Activated naive CD4-positive, alpha-beta T cell treated with anti-CD3 and anti-CD28 coated beads, Interleukin-2, amount 50 U/mL, for 72 hours (primary cell): ENCODE results near the gene PLCD1. TPM values are rescaled to one million over a fixed set of nuclear protein-coding genes. Genes with fewer than 3 reads are reported as not detected.

Experiments
- ATAC-seq, 2 donors: fragments of 150-1000 bp; cut with Tn5 transposase; 2 replicates each; pipeline ENCODE4 v1.10.0; 2021; ENCODE audit warnings: mild to moderate bottlenecking in 2 of 2, moderate library complexity in 2 of 2
- DNase-seq, 2 donors: peaks; one replicate each; pipeline ENCODE4 v3.0.0; 2021 to 2022; ENCODE audit warnings: low spot score in 2 of 2
- H3K27ac Mint-ChIP-seq, 2 donors: one replicate each; pipeline ENCODE4 v1.8.0; 2022; ENCODE audit warnings: mild to moderate bottlenecking in 2 of 2, mixed read lengths in 2 of 2
- H3K36me3 Mint-ChIP-seq, 2 donors: one replicate each; pipeline ENCODE4 v1.8.0; 2022; ENCODE audit warnings: mixed read lengths in 2 of 2
- H3K9me3 Mint-ChIP-seq, 2 donors: one replicate each; pipeline ENCODE4 v1.8.0; 2022; ENCODE audit warnings: mixed read lengths in 2 of 2
- total RNA-seq, 2 donors: library from RNA; stranded (reverse); gene quantifications; one replicate each; pipeline ENCODE4 v1.2.3, GENCODE V29; 2022

Gene PLCD1
- total RNA-seq, 2 donors from 2014 or later = 10.0 to 18.5 TPM

- H3K27ac Mint-ChIP-seq = no peak overlapping the region
- no peak for DNase-seq
- no peaks in the 10 kb centered on the region for H3K36me3 Mint-ChIP-seq
- H3K9me3 Mint-ChIP-seq = no peaks in the 10 kb centered on the region
- no peak for ATAC-seq
These were observed 2.6 kb downstream of the PLCD1 start for GRCh38 chr3:38026856-38027255.

- H3K27ac Mint-ChIP-seq = peak overlapping the region in 1 of 2 donors; percentile 94
- H3K9me3 Mint-ChIP-seq = no peaks in the 10 kb centered on the region
- ATAC-seq (peak in 1 of 2 donors; percentile 2), DNase-seq (no peak)
- H3K36me3 Mint-ChIP-seq = no peaks in the 10 kb centered on the region
These were observed 6.3 kb downstream of the PLCD1 start for GRCh38 chr3:38022896-38023709.

GRCh38 chr3:38022301-38022700 is 7.1 kb downstream of the PLCD1 start:
- H3K9me3 Mint-ChIP-seq = no peaks in the 10 kb centered on the region
- H3K27ac Mint-ChIP-seq = peak overlapping the region; percentile 67
- no peaks in the 10 kb centered on the region for H3K36me3 Mint-ChIP-seq
- ATAC-seq (no peak), DNase-seq (no peak)

- Mint-ChIP-seq H3K36me3 (peaks cover 8 to 9% of the 10 kb centered on the region in 2 donors), H3K9me3 (peaks cover 0 to 5% of the 10 kb centered on the region in 2 donors), H3K27ac (peak overlapping the region in 1 of 2 donors; percentile 67)
- ATAC-seq = no peak
- no peak for DNase-seq
These were observed 8.2 kb downstream of the PLCD1 start for GRCh38 chr3:38021196-38021595.

GRCh38 chr3:38020342-38020726 is 9.1 kb downstream of the PLCD1 start:
- Mint-ChIP-seq H3K27ac (no peak overlapping the region), H3K36me3 (peaks cover 11 to 13% of the 10 kb centered on the region in 2 donors), H3K9me3 (peaks cover 0 to 5% of the 10 kb centered on the region in 2 donors)
- DNase-seq (no peak), ATAC-seq (no peak)

- peaks cover 0 to 5% of the 10 kb centered on the region in 2 donors for H3K9me3 Mint-ChIP-seq
- ATAC-seq = no peak
- H3K27ac Mint-ChIP-seq = no peak overlapping the region
- H3K36me3 Mint-ChIP-seq = peaks cover 11 to 13% of the 10 kb centered on the region in 2 donors
- DNase-seq = no peak
These were observed 9.6 kb downstream of the PLCD1 start for GRCh38 chr3:38019658-38020341.

- peaks cover 11 to 13% of the 10 kb centered on the region in 2 donors for H3K36me3 Mint-ChIP-seq
- peak overlapping the region; percentile 56 to 63 for H3K27ac Mint-ChIP-seq
- no peak for ATAC-seq
- DNase-seq = no peak
- H3K9me3 Mint-ChIP-seq = peaks cover 0 to 5% of the 10 kb centered on the region in 2 donors
These were observed 10.9 kb downstream of the PLCD1 start for GRCh38 chr3:38018296-38019266.

- Mint-ChIP-seq H3K36me3 (peaks cover 11 to 13% of the 10 kb centered on the region in 2 donors), H3K9me3 (peaks cover 0 to 5% of the 10 kb centered on the region in 2 donors), H3K27ac (peak overlapping the region in 1 of 2 donors; percentile 63)
- no peak for ATAC-seq
- DNase-seq = no peak
These were observed 11.8 kb downstream of the PLCD1 start for GRCh38 chr3:38017445-38018295.

GRCh38 chr3:38016847-38017444 is 12.5 kb downstream of the PLCD1 start:
- H3K9me3 Mint-ChIP-seq = peaks cover 0 to 5% of the 10 kb centered on the region in 2 donors

GRCh38 chr3:38016410-38016809 is 13.0 kb downstream of the PLCD1 start:
- H3K27ac Mint-ChIP-seq = no peak overlapping the region
- peaks cover 0 to 5% of the 10 kb centered on the region in 2 donors for H3K9me3 Mint-ChIP-seq
- no peak for DNase-seq
- ATAC-seq = no peak
- peaks cover 11 to 13% of the 10 kb centered on the region in 2 donors for H3K36me3 Mint-ChIP-seq

More at GRCh38 chr3:38016847-38017444, 12.5 kb downstream of the PLCD1 start:
- DNase-seq (no peak), ATAC-seq (no peak)
- Mint-ChIP-seq H3K27ac (no peak overlapping the region), H3K36me3 (peaks cover 11 to 13% of the 10 kb centered on the region in 2 donors)

GRCh38 chr3:38015984-38016383 is 13.5 kb downstream of the PLCD1 start:
- no peak for DNase-seq
- H3K27ac Mint-ChIP-seq = no peak overlapping the region
- ATAC-seq = no peak
- peaks cover 0 to 5% of the 10 kb centered on the region in 2 donors for H3K9me3 Mint-ChIP-seq
- H3K36me3 Mint-ChIP-seq = peaks cover 11 to 13% of the 10 kb centered on the region in 2 donors

GRCh38 chr3:38015485-38015884 is 14.0 kb downstream of the PLCD1 start:
- H3K36me3 Mint-ChIP-seq = peaks cover 11 to 13% of the 10 kb centered on the region in 2 donors
- ATAC-seq (no peak), DNase-seq (no peak)
- H3K9me3 Mint-ChIP-seq = peaks cover 0 to 5% of the 10 kb centered on the region in 2 donors
- no peak overlapping the region for H3K27ac Mint-ChIP-seq

- DNase-seq = no peak
- H3K36me3 Mint-ChIP-seq = peaks cover 2 to 3% of the 10 kb centered on the region in 2 donors
- peak overlapping the region in 1 of 2 donors; percentile 27 for H3K27ac Mint-ChIP-seq
- H3K9me3 Mint-ChIP-seq = no peaks in the 10 kb centered on the region
- ATAC-seq = no peak
These were observed 18.3 kb downstream of the PLCD1 start for GRCh38 chr3:38011111-38011510.

- peak overlapping the region in 1 of 2 donors; percentile 79 for H3K27ac Mint-ChIP-seq
- H3K36me3 Mint-ChIP-seq = no peaks in the 10 kb centered on the region
- H3K9me3 Mint-ChIP-seq = no peaks in the 10 kb centered on the region
- ATAC-seq (peak in 1 of 2 donors; percentile 5), DNase-seq (no peak)
These were observed 19.4 kb downstream of the PLCD1 start for GRCh38 chr3:38009807-38010591.
